Measurements from ENCODE around the gene KAZN. TPM values are rescaled to one million over a fixed set of nuclear protein-coding genes. Genes with fewer than 3 reads are reported as not detected.
A peak's percentile ranks its signal among the peaks of the same experiment; 100 is the strongest.

Gene KAZN
- total and polyA plus RNA-seq, 2 experiments from 2014 or later = 7.9 to 15.6 TPM

DNA sequence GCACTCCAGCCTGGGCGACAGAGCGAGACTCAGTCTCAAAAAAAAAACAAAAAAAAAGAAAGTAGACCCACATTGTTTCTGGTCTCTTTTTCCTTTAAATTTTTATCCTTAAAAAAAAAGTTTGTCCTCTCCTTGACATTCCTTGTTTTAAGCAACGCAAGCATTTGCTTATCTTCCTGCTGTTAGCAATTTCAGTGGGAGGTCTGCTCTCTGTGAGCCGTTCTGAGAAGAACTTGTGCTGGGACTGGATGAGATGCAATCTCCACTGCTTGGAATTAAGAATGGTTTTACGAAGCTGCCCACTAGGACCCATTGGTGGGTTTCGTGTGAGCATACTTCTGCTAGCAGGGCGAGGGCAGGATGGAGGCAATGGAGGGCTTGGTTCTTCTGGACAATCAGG lies 329.9 kb downstream of the KAZN start:
- Histone ChIP-seq H3K27ac (peak overlapping the region; percentile 69), H3K9me3 (ENCODE audit: low read depth) (no peaks in the 10 kb centered on the region), H3K4me1 (ENCODE audit: insufficient read depth) (peaks cover 40% of the 10 kb centered on the region), H4K20me1 (ENCODE audit: insufficient read depth, poor library complexity, severe bottlenecking) (peaks cover 2% of the 10 kb centered on the region), H3K4me3 (no peak overlapping the region), H3K27me3 (no peaks in the 10 kb centered on the region), H3K36me3 (replicated peaks; ENCODE audit: insufficient read depth, low read depth) (no peaks in the 10 kb centered on the region), H3K4me2 (peak overlapping the region; percentile 66), H3K79me2 (peaks cover 50% of the 10 kb centered on the region), H2AFZ (no peak overlapping the region), H3K9me2 (replicated peaks; ENCODE audit: insufficient read depth) (no peaks in the 10 kb centered on the region)
- WGBS (ENCODE audit: low lambda C conversion rate, missing lambda C conversion rate) = 64% methylated on average over 7 of the region's 7 CpGs
- TF ChIP-seq EZH2 (IDR thresholded peaks at IDR 0.05; ENCODE audit: borderline replicate concordance) (no peak), EZH2phosphoT487 (IDR thresholded peaks at IDR 0.05; ENCODE audit: low read depth, severe bottlenecking, unreplicated experiment) (no peak)
- TF ChIP-seq, protein P1, sequence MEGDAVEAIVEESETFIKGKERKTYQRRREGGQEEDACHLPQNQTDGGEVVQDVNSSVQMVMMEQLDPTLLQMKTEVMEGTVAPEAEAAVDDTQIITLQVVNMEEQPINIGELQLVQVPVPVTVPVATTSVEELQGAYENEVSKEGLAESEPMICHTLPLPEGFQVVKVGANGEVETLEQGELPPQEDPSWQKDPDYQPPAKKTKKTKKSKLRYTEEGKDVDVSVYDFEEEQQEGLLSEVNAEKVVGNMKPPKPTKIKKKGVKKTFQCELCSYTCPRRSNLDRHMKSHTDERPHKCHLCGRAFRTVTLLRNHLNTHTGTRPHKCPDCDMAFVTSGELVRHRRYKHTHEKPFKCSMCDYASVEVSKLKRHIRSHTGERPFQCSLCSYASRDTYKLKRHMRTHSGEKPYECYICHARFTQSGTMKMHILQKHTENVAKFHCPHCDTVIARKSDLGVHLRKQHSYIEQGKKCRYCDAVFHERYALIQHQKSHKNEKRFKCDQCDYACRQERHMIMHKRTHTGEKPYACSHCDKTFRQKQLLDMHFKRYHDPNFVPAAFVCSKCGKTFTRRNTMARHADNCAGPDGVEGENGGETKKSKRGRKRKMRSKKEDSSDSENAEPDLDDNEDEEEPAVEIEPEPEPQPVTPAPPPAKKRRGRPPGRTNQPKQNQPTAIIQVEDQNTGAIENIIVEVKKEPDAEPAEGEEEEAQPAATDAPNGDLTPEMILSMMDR (IDR thresholded peaks at IDR 0.05; ENCODE audit: poor library complexity) = no peak
- no peak for DNase-seq (ENCODE audit: low spot score)

DNA sequence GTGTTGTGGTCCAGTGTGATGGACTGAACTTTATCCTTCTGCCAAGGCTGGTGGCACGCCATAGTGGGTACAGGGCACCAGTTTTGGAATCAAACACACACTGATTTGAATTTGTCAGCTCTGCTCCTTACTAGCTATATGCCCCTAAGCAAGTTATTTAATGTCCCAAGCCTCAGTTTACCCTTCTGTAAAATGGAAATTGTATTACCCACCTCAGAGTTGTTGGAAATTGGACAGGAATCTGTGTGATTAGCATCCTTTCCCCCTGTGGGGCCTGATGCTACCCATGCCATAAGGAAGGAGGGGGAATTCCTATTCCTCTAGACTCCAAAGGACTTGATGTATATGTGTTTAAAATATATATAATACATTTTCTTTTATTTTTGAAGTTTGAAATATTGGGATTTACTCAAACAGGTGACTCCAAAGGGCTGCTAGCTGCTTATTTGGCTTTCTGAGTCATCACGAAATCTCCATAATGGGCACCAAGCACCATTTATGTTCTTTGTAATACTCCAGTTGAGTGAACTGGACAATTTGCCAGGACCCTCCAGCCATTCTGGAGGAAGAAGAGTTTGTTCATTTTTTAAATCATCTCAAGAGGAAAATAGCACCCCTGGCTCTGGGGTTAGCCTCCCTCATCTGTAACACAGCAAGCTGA lies 330.5 kb downstream of the KAZN start:
- Histone ChIP-seq H3K27ac (peak overlapping the region; percentile 69), H3K27me3 (no peaks in the 10 kb centered on the region), H3K79me2 (peaks cover 50% of the 10 kb centered on the region), H3K36me3 (replicated peaks; ENCODE audit: insufficient read depth, low read depth) (no peaks in the 10 kb centered on the region), H4K20me1 (ENCODE audit: insufficient read depth, poor library complexity, severe bottlenecking) (peaks cover 2% of the 10 kb centered on the region), H2AFZ (no peak overlapping the region), H3K4me2 (peak overlapping the region; percentile 66), H3K4me1 (ENCODE audit: insufficient read depth) (peaks cover 40% of the 10 kb centered on the region), H3K9me2 (replicated peaks; ENCODE audit: insufficient read depth) (no peaks in the 10 kb centered on the region), H3K9me3 (ENCODE audit: low read depth) (no peaks in the 10 kb centered on the region), H3K4me3 (no peak overlapping the region)
- 82% methylated on average over 2 of the region's 2 CpGs for WGBS (ENCODE audit: low lambda C conversion rate, missing lambda C conversion rate)
- TF ChIP-seq, protein P1 (IDR thresholded peaks at IDR 0.05; ENCODE audit: poor library complexity) = no peak
- no peak for TF ChIP-seq EZH2 (IDR thresholded peaks at IDR 0.05; ENCODE audit: borderline replicate concordance)
- no peak for TF ChIP-seq EZH2phosphoT487 (IDR thresholded peaks at IDR 0.05; ENCODE audit: low read depth, severe bottlenecking, unreplicated experiment)
- no peak for DNase-seq (ENCODE audit: low spot score)

GRCh38 chr1:14929547-14930246 lies 331.2 kb downstream of the KAZN start:
- Histone ChIP-seq H3K9me2 (replicated peaks; ENCODE audit: insufficient read depth) (no peaks in the 10 kb centered on the region), H4K20me1 (ENCODE audit: insufficient read depth, poor library complexity, severe bottlenecking) (peaks cover 2% of the 10 kb centered on the region), H3K27ac (peak overlapping the region; percentile 83), H3K4me1 (ENCODE audit: insufficient read depth) (peaks cover 40% of the 10 kb centered on the region), H3K27me3 (no peaks in the 10 kb centered on the region), H3K36me3 (replicated peaks; ENCODE audit: insufficient read depth, low read depth) (no peaks in the 10 kb centered on the region), H3K4me2 (peak overlapping the region; percentile 66), H2AFZ (no peak overlapping the region), H3K9me3 (ENCODE audit: low read depth) (no peaks in the 10 kb centered on the region), H3K4me3 (no peak overlapping the region), H3K79me2 (peaks cover 50% of the 10 kb centered on the region)
- 43% methylated on average over 22 of the region's 22 CpGs for WGBS (ENCODE audit: low lambda C conversion rate, missing lambda C conversion rate)
- TF ChIP-seq, protein P1 (IDR thresholded peaks at IDR 0.05; ENCODE audit: poor library complexity) = no peak
- no peak for TF ChIP-seq EZH2 (IDR thresholded peaks at IDR 0.05; ENCODE audit: borderline replicate concordance)
- TF ChIP-seq EZH2phosphoT487 (IDR thresholded peaks at IDR 0.05; ENCODE audit: low read depth, severe bottlenecking, unreplicated experiment) = no peak
- DNase-seq (ENCODE audit: low spot score) = peak; percentile 90
